K562 (cell line): Measurements from ENCODE around the gene RNU6-1. TPM values are rescaled to one million over a fixed set of nuclear protein-coding genes. Genes with fewer than 3 reads are reported as not detected.
A peak's percentile ranks its signal among the peaks of the same experiment; 100 is the strongest.

Experiments used
- BCL6 ChIP-seq: fragments of 250-450 bp; sonication (Bioruptor Pico); IDR thresholded peaks from 2 replicates; pipeline ENCODE4 v1.4.0; 2020
- CBX3 ChIP-seq, 2 experiments: IDR thresholded peaks; 1 replicate in 1 of 2; 2 replicates in 1 of 2; pipeline ENCODE4 v1.6.1; 2012; ENCODE audit warnings: inconsistent platforms in 2 of 2, low read length in 2 of 2, borderline replicate concordance in 1 of 2, control low read depth in 1 of 2
- COPS2 ChIP-seq: fragments of 450-650 bp; conservative IDR thresholded peaks from 2 replicates; pipeline ENCODE4 v1.6.1; 2016; ENCODE audit warnings: mild to moderate bottlenecking, moderate library complexity
- CXXC5 ChIP-seq: fragments of 250-450 bp; sonication (Bioruptor Pico); IDR thresholded peaks from 2 replicates; pipeline ENCODE4 v1.8.0; 2022; ENCODE audit warnings: inconsistent platforms, mild to moderate bottlenecking, moderate library complexity
- DACH1 ChIP-seq: fragments of 450-650 bp; IDR thresholded peaks from 2 replicates; pipeline ENCODE4 v1.6.1; 2018; ENCODE audit not compliant: partially characterized antibody
- DPF2 ChIP-seq: fragments of 450-650 bp; IDR thresholded peaks from 2 replicates; pipeline ENCODE4 v1.6.1; 2016
- GATA2 ChIP-seq: sonication (generic); formaldehyde crosslinking; IDR thresholded peaks from 2 replicates; pipeline ENCODE4 v1.4.0; 2020; ENCODE audit warnings: mild to moderate bottlenecking, missing genetic modification reagents
- GATAD2B ChIP-seq: fragments of 450-650 bp; IDR thresholded peaks from 2 replicates; pipeline ENCODE4 v1.6.1; 2017; ENCODE audit warnings: mild to moderate bottlenecking, borderline replicate concordance
- HDAC2 ChIP-seq: fragments of 450-650 bp; IDR thresholded peaks from 2 replicates; pipeline ENCODE4 v1.6.1; 2016; ENCODE audit warnings: mild to moderate bottlenecking
- HDAC6 ChIP-seq: IDR thresholded peaks from 2 replicates; pipeline ENCODE4 v1.6.1; 2012; ENCODE audit warnings: low read depth, mild to moderate bottlenecking, control low read depth, inconsistent platforms, low read length, moderate library complexity
- HES1 ChIP-seq: fragments of 450-650 bp; IDR thresholded peaks from 2 replicates; pipeline ENCODE4 v1.6.1; 2016; ENCODE audit warnings: low read depth, mild to moderate bottlenecking, moderate library complexity
- MAFF ChIP-seq: IDR thresholded peaks from 2 replicates; pipeline ENCODE4 v1.6.1; 2012; ENCODE audit warnings: low read length, improper control_type of control experiment
- MECOM ChIP-seq: fragments of 250-450 bp; sonication (Bioruptor Pico); IDR thresholded peaks from 2 replicates; pipeline ENCODE4 v1.8.0; 2022; ENCODE audit warnings: inconsistent platforms
- NFE2 ChIP-seq: IDR thresholded peaks from 2 replicates; pipeline ENCODE4 v1.6.1; 2014; ENCODE audit warnings: antibody characterized with exemption, low read depth
- NFIC ChIP-seq: fragments of 450-650 bp; IDR thresholded peaks from 2 replicates; pipeline ENCODE4 v1.6.1; 2017; ENCODE audit warnings: mild to moderate bottlenecking, inconsistent platforms
- PKNOX1 ChIP-seq: fragments of 450-650 bp; IDR thresholded peaks from 2 replicates; pipeline ENCODE4 v1.6.1; 2016
- RCOR1 ChIP-seq, 2 experiments: IDR thresholded peaks; 2 replicates each; pipeline ENCODE4 v1.6.1; 2012; ENCODE audit warnings: low read depth in 2 of 2, low read length in 2 of 2, borderline replicate concordance in 1 of 2, improper control_type of control experiment in 1 of 2
- RHOXF2B ChIP-seq: fragments of 250-450 bp; sonication (Bioruptor Pico); conservative IDR thresholded peaks from 2 replicates; pipeline ENCODE4 v1.5.1; 2021
- SMARCE1 ChIP-seq: fragments of 450-650 bp; IDR thresholded peaks from 2 replicates; pipeline ENCODE4 v1.7.1; 2016; ENCODE audit warnings: mild to moderate bottlenecking
- SRSF3 ChIP-seq: fragments of 200-400 bp; formaldehyde crosslinking; IDR thresholded peaks from 2 replicates; pipeline ENCODE4 v1.6.1; 2016; ENCODE audit warnings: mild to moderate bottlenecking, low read length, moderate library complexity; ENCODE audit not compliant: insufficient read depth
- TAL1 ChIP-seq: fragments of 450-650 bp; IDR thresholded peaks from 2 replicates; pipeline ENCODE4 v1.6.1; 2016; ENCODE audit warnings: mild to moderate bottlenecking
- TEAD4 ChIP-seq, 2 experiments: sonication (generic) in 1 of 2; formaldehyde crosslinking in 1 of 2; IDR thresholded peaks; 2 replicates each; pipeline versions ENCODE4 v1.6.1 to v1.8.0; 2012 to 2022; ENCODE audit warnings: borderline replicate concordance in 1 of 2, inconsistent platforms in 1 of 2, low read length in 1 of 2, mild to moderate bottlenecking in 1 of 2, missing genetic modification reagents in 1 of 2
- U2AF2 ChIP-seq: fragments of 200-400 bp; formaldehyde crosslinking; optimal IDR thresholded peaks from 2 replicates; pipeline ENCODE3; 2017; ENCODE audit warnings: low read depth, mild to moderate bottlenecking, low read length
- ZNF143 ChIP-seq: sonication (generic); formaldehyde crosslinking; IDR thresholded peaks from 2 replicates; pipeline ENCODE4 v1.9.0; 2022; ENCODE audit warnings: mild to moderate bottlenecking, missing genetic modification reagents
- polyA plus RNA-seq, 8 experiments: library from polyadenylated mRNA; depleted of rRNA in 4 of 8; stranded (reverse) in 5 of 8; unstranded in 3 of 8; fragments of >200 nt; fragmentation: Nextera tagmentation in 2 of 8; fragmentation: Illumina TruSeq in 1 of 8; extraction: Ambion mirVana in 2 of 8; extraction: Trizol in 1 of 8; gene quantifications; 2 replicates each; pipeline versions ENCODE4 v1.2.1 to v1.2.3, GENCODE V29; 2011 to 2014; ENCODE audit warnings: inconsistent platforms in 1 of 8, missing spikeins in 1 of 8
- total RNA-seq, 7 experiments: library from RNA; depleted of rRNA in 6 of 7; stranded (reverse); fragments of >200 nt in 6 of 7; fragmentation: Illumina TruSeq in 2 of 7; extraction: Trizol in 2 of 7; gene quantifications; 2 replicates each; pipeline versions ENCODE4 v1.2.1 to v1.2.3, GENCODE V29; 2011 to 2021; ENCODE audit warnings: low replicate concordance in 1 of 7
- TF ChIP-seq, protein P1 (sequence below): IDR thresholded peaks from 2 replicates; pipeline ENCODE4 v1.6.1; 2012; ENCODE audit warnings: low read depth, low read length, improper control_type of control experiment, borderline replicate concordance
- TF ChIP-seq, protein P2 (sequence below): fragments of 150-350 bp; conservative IDR thresholded peaks from 2 replicates; pipeline ENCODE4 v1.6.1; 2014; ENCODE audit warnings: low read length

Gene RNU6-1
- total and polyA plus RNA-seq, 9 of the 15 experiments (the other 6 are each of a cell fraction or from before 2014, with no cell fraction given): not detected

DNA sequence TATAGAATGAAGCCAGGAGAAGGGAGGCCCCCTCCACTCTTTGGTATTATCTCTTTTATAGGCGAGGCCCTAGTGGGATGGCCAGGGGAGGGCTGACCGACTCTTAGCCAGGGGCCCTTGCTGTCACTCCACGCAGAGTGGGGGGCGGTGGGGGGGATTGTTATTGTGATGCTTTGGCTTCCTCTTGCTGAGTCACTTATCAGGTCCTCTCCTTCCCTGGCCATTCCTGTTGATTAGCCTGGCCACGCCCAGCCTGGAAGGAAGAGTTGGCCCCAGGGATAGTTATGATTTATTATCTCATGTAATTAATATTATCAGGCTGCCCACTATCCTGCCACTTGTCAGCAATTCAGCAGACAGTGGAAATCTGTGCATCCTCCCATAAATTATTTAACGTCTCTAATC lies 40.0 kb downstream of the RNU6-1 start (continued):
- no peak for TF ChIP-seq ZNF143 (CRISPR knock-in tag)
- TF ChIP-seq COPS2: no peak
- TF ChIP-seq HDAC2: peak; percentile 83
- TF ChIP-seq, protein P1, sequence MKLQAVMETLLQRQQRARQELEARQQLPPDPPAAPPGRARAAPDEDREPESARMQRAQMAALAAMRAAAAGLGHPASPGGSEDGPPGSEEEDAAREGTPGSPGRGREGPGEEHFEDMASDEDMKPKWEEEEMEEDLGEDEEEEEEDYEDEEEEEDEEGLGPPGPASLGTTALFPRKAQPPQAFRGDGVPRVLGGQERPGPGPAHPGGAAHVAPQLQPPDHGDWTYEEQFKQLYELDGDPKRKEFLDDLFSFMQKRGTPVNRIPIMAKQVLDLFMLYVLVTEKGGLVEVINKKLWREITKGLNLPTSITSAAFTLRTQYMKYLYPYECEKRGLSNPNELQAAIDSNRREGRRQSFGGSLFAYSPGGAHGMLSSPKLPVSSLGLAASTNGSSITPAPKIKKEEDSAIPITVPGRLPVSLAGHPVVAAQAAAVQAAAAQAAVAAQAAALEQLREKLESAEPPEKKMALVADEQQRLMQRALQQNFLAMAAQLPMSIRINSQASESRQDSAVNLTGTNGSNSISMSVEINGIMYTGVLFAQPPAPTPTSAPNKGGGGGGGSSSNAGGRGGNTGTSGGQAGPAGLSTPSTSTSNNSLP: 0 out of 2 replicates have a peak, but pooled peaks have one; percentile 31
- TF ChIP-seq BCL6 (CRISPR knock-in tag): no peak
- no peak for TF ChIP-seq GATA2 (CRISPR knock-in tag)
- peak; percentile 59 to 97; a peak in 3 of 4 replicates for TF ChIP-seq RCOR1 (IDR thresholded peaks at IDR 0.05; ENCODE audit: borderline replicate concordance in 1 of 2, low read depth in 2 of 2, low read length in 2 of 2)
- TF ChIP-seq DPF2: peak; percentile 59
- peak; percentile 88 for TF ChIP-seq PKNOX1
- TF ChIP-seq SMARCE1: peak; percentile 75
- peak; percentile 95 for TF ChIP-seq NFE2
- peak; percentile 65 for TF ChIP-seq TAL1
- TF ChIP-seq GATAD2B: peak; percentile 34; the same call in 1 of the 2 replicates
- TF ChIP-seq MECOM: peak; percentile 84
- TF ChIP-seq DACH1: peak; percentile 65
- TF ChIP-seq, protein P2, sequence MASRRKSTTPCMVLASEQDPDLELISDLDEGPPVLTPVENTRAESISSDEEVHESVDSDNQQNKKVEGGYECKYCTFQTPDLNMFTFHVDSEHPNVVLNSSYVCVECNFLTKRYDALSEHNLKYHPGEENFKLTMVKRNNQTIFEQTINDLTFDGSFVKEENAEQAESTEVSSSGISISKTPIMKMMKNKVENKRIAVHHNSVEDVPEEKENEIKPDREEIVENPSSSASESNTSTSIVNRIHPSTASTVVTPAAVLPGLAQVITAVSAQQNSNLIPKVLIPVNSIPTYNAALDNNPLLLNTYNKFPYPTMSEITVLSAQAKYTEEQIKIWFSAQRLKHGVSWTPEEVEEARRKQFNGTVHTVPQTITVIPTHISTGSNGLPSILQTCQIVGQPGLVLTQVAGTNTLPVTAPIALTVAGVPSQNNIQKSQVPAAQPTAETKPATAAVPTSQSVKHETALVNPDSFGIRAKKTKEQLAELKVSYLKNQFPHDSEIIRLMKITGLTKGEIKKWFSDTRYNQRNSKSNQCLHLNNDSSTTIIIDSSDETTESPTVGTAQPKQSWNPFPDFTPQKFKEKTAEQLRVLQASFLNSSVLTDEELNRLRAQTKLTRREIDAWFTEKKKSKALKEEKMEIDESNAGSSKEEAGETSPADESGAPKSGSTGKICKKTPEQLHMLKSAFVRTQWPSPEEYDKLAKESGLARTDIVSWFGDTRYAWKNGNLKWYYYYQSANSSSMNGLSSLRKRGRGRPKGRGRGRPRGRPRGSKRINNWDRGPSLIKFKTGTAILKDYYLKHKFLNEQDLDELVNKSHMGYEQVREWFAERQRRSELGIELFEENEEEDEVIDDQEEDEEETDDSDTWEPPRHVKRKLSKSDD: no peak
- peak; percentile 22; the same call in 1 of the 2 replicates for TF ChIP-seq NFIC
- no peak for TF ChIP-seq HDAC6
- peak; percentile 48; the same call in 1 of the 2 replicates for TF ChIP-seq CXXC5 (CRISPR knock-in tag)
- TF ChIP-seq U2AF2: no peak
- TF ChIP-seq MAFF: peak; percentile 77
- no peak for TF ChIP-seq RHOXF2B (CRISPR knock-in tag)
- peak; percentile 59; the same call in 1 of the 2 replicates for TF ChIP-seq TEAD4 (IDR thresholded peaks at IDR 0.05; ENCODE audit: low read length)
- TF ChIP-seq TEAD4 (CRISPR knock-in tag; IDR thresholded peaks at IDR 0.05; ENCODE audit: borderline replicate concordance): no peak
- no peak for TF ChIP-seq SRSF3
- TF ChIP-seq HES1: peak; percentile 67
- no peak for TF ChIP-seq CBX3 (IDR thresholded peaks at IDR 0.05; ENCODE audit: borderline replicate concordance in 1 of 2, low read length in 2 of 2)
